ENCODE measurements around the gene RGS3.

Gene RGS3

DNA sequence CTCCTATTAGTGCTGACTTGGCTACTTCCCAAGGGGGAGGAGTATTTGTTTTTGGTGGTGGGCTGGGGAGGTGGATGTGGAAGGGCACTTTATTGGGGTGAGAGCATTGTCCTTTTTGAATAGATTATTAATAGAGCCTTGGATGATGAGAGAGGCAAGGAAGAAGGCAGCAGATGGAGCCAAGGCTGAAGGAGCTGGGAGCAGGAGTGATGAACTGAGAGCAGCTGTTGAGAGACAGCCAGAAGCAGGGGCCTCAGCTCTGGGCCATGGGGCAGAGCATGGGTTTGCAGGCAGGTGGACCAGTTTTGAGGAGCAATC, 29.6 kb downstream of the RGS3 start:
- no peaks in the 10 kb centered on the region for H3K27me3 ChIP-seq
- DNase-seq: no peak
- peaks cover 0 to 10% (median 9%) of the 10 kb centered on the region in 3 donors for H3K36me3 ChIP-seq
- H3K27ac ChIP-seq: peak overlapping the region; percentile 66 to 73
- intact Hi-C loops (cut with DNase I; ENCODE audit: low total_unique reads): no loop called here
- H3K4me1 ChIP-seq: peaks cover 0 to 64% (median 40%) of the 10 kb centered on the region in 4 donors
- no peaks in the 10 kb centered on the region for H3K9me3 ChIP-seq
- H3K4me3 ChIP-seq: no peak overlapping the region
- TF ChIP-seq, protein P1, sequence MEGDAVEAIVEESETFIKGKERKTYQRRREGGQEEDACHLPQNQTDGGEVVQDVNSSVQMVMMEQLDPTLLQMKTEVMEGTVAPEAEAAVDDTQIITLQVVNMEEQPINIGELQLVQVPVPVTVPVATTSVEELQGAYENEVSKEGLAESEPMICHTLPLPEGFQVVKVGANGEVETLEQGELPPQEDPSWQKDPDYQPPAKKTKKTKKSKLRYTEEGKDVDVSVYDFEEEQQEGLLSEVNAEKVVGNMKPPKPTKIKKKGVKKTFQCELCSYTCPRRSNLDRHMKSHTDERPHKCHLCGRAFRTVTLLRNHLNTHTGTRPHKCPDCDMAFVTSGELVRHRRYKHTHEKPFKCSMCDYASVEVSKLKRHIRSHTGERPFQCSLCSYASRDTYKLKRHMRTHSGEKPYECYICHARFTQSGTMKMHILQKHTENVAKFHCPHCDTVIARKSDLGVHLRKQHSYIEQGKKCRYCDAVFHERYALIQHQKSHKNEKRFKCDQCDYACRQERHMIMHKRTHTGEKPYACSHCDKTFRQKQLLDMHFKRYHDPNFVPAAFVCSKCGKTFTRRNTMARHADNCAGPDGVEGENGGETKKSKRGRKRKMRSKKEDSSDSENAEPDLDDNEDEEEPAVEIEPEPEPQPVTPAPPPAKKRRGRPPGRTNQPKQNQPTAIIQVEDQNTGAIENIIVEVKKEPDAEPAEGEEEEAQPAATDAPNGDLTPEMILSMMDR (IDR thresholded peaks at IDR 0.05): no peak

DNA sequence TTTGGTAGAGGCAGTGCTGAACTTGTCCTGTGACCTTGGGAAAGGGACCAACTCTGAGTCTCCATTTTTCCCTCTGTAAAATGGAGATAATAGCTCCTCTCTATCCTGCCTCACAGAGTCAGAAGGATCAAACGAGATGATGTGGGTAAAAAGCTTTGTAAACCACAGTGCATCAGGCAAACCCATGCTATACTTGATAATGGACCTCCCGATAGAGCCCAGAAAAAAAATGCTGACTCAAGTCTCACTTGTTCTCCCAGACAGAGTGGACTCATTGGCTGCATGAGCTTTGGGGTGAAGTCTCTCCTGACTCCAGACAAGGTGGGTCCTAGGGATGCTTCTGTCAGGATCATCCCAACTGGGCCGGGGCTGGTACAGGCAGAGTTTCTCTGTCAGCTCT, 32.0 kb downstream of the RGS3 start:
- peaks cover 9 to 30% (median 22%) of the 10 kb centered on the region in 3 donors for H3K36me3 ChIP-seq
- no peak overlapping the region for H3K4me3 ChIP-seq
- no peaks in the 10 kb centered on the region for H3K27me3 ChIP-seq
- intact Hi-C loops (cut with DNase I; ENCODE audit: low total_unique reads): no loop called here
- no peaks in the 10 kb centered on the region for H3K9me3 ChIP-seq
- peak overlapping the region; percentile 26 to 66 for H3K27ac ChIP-seq
- H3K4me1 ChIP-seq: peaks cover 0 to 43% (median 26%) of the 10 kb centered on the region in 4 donors
- TF ChIP-seq, protein P1 (IDR thresholded peaks at IDR 0.05): no peak
- no peak for DNase-seq

DNA sequence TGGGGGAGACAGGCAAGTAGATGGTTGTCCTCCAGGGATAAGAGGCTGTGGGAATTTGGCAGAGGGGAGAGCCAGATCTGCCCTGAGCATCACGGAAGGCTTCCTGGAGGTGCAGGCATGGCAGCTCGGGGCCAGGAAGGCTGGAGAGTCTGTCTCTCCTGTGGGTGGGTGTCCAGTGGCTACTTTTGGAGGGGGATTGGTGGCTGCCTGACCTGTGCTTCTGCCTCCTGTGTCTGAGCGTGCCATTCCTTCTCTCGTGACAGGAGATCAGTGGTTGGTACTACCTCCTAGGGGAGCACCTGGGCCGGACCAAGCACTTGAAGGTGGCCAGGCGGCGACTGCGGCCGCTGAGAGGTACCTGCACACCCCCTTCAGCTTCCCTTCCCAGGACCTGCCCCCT, 33.5 kb downstream of the RGS3 start:
- intact Hi-C loops (cut with DNase I; ENCODE audit: low total_unique reads): no loop called here
- H3K4me1 ChIP-seq: peaks cover 0 to 33% (median 20%) of the 10 kb centered on the region in 4 donors
- peaks cover 9 to 30% (median 22%) of the 10 kb centered on the region in 3 donors for H3K36me3 ChIP-seq
- no peak overlapping the region for H3K4me3 ChIP-seq
- H3K27me3 ChIP-seq: no peaks in the 10 kb centered on the region
- no peak for DNase-seq
- no peaks in the 10 kb centered on the region for H3K9me3 ChIP-seq
- TF ChIP-seq, protein P1 (IDR thresholded peaks at IDR 0.05): no peak
- no peak overlapping the region for H3K27ac ChIP-seq

DNA sequence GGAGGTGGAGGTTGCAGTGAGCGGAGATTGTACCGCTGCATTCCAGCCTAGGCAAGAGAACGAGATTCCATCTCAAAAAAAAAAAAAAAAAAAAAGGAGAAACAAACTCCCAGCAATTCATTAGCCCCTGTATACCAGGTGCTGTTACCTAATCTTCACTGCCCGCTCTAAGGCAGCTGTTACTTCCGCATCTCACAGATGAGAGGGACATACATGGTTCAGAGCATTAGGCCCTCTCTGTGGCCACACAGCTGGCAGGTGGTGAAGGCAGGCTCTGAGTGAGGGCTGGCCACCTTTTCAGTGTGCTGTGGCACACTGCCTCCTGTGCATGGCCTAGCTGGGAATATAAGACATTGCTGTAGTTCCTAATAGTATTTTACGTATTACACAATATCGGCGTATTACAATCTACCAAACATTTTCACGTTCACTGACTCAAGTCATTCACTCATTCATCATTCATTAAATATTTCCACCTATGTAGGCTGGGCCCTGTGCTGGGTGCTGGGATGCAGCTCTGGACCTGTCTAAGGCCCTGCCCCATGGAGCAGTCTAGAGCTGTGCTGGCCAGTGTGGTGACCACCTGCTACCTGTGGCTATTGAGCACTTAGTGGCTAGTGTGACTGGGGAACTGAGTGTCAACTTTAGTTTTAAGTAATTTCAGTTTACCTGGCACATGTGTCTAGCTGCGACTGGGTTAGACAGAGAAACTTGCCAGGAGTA, 35.8 kb downstream of the RGS3 start:
- TF ChIP-seq, protein P1 (IDR thresholded peaks at IDR 0.05): no peak
- no peak overlapping the region for H3K27ac ChIP-seq
- intact Hi-C loops (cut with DNase I; ENCODE audit: low total_unique reads): no loop called here
- no peak for DNase-seq
- H3K4me3 ChIP-seq: no peak overlapping the region
- no peaks in the 10 kb centered on the region for H3K9me3 ChIP-seq
- H3K4me1 ChIP-seq: peaks cover 0 to 33% (median 14%) of the 10 kb centered on the region in 4 donors
- no peaks in the 10 kb centered on the region for H3K27me3 ChIP-seq
- peaks cover 9 to 30% (median 22%) of the 10 kb centered on the region in 3 donors for H3K36me3 ChIP-seq

DNA sequence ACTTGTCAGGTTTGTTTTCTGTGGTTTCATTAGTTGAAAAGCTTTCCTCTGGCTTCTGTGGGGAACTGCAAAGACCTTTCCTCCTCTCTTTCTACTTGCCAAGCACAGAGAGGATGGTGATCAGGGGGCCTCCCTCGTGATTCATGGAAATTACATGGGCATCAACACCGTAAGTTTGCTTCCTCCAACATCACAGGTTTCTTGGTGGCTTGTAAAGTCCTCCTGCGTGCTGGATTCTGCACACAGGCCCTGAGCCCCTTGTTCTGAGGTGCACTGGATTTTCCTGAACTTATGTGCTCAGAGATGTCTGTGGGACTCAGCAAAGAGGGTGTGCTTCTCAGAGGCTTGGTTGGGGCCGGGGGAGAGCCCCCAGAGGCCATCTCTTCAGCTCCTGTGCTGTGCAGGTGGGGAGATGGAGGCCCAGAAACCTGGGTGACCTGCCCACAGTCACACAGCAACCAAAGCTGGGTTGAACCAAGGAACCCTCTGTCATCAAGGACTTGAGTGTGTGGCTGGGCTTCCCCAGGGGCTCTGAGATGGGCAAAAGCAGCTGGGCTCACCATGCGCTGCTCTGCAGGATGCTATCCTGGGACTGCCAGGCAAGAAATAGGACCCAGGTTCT, 36.5 kb downstream of the RGS3 start:
- peaks cover 0 to 33% (median 16%) of the 10 kb centered on the region in 4 donors for H3K4me1 ChIP-seq
- no peak for DNase-seq
- H3K9me3 ChIP-seq: no peaks in the 10 kb centered on the region
- no peaks in the 10 kb centered on the region for H3K27me3 ChIP-seq
- H3K27ac ChIP-seq: no peak overlapping the region
- H3K4me3 ChIP-seq: no peak overlapping the region
- TF ChIP-seq, protein P1 (IDR thresholded peaks at IDR 0.05): no peak
- intact Hi-C loops (cut with DNase I; ENCODE audit: low total_unique reads): no loop called here
- H3K36me3 ChIP-seq: peaks cover 9 to 30% (median 22%) of the 10 kb centered on the region in 3 donors

Data from tibial artery (tissue), 4 donors.